GM10248 (cell line): Measurements from ENCODE around the gene RPS6KL1.

Experiments used
- CTCF ChIA-PET: fragments of 300-600 bp; sonication (Branson Sonifier 250); formaldehyde crosslinking; extraction: SDS; loops from one replicate; lab custom pipeline; 2021; ENCODE audit warnings: antibody characterized with exemption; lab: Yijun Ruan, JAX
- POLR2A ChIA-PET: fragments of 350-650 bp; sonication (Branson Sonifier 250); formaldehyde crosslinking; extraction: SDS; loops from one replicate; lab custom pipeline; 2020; ENCODE audit warnings: antibody characterized with exemption; lab: Yijun Ruan, JAX
- DNase-seq: peaks from one replicate; pipeline ENCODE4 v3.0.0; 2012; ENCODE audit errors: extremely low spot score
- CTCF ChIP-seq: IDR thresholded peaks from 2 replicates; pipeline ENCODE4 v1.5.1; 2012; ENCODE audit warnings: mild to moderate bottlenecking, low read depth; ENCODE audit errors: extremely low read depth, missing control alignments, control extremely low read depth

RPS6KL1 gene

DNA sequence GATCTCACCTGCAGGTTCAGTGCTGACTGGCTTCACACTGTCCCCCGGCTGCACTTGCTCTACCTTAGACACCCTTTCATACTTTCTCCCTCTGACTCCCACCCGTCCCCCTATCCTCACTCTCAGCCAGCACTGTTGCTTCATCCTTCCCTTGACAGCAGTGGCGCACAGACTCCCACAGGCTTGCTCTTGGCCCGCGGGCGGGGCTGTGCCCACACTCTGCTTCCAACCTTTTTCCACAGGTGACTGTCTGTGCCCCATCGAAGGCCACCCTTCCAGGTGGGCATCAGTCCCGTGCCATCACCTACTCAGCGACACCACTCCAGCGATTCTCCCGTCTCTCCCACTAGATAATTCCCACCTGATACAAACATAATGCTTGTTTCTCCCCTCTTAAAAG is 1.0 kb upstream of the RPS6KL1 start:
- CTCF ChIA-PET = interaction anchor here (1.2 to 8.4 kb wide), 6 partner anchors 14 to 164 kb away, joined by 3 to 81 read pairs (median 6); no protein-coding TSS in a partner anchor
- TF ChIP-seq CTCF = no peak
- DNase-seq = no peak
- POLR2A ChIA-PET = no interaction called here

GRCh38 chr14:74921987-74922751 is 891 bp downstream of the RPS6KL1 start:
- ChIA-PET POLR2A (interaction anchor here (0.5 kb wide), 1 partner anchor 378 kb away, joined by 8 read pairs; no protein-coding TSS in a partner anchor), CTCF (interaction anchor here (1.1 to 8.4 kb wide), 12 partner anchors 9 to 373 kb away, joined by 3 to 81 read pairs (median 4); no protein-coding TSS in a partner anchor)
- no peak for DNase-seq
- TF ChIP-seq CTCF = no peak

GRCh38 chr14:74921053-74921620 is 1.9 kb downstream of the RPS6KL1 start:
- POLR2A ChIA-PET = interaction anchor here (0.6 kb wide), 1 partner anchor 335 kb away, joined by 4 read pairs; no protein-coding TSS in a partner anchor
- CTCF ChIA-PET = interaction anchor here (0.7 to 8.4 kb wide), 9 partner anchors 10 to 168 kb away, joined by 3 to 81 read pairs (median 5); no protein-coding TSS in a partner anchor
- TF ChIP-seq CTCF = no peak

GRCh38 chr14:74920281-74920680 is 2.8 kb downstream of the RPS6KL1 start:
- CTCF ChIA-PET = interaction anchor here (0.7 to 8.4 kb wide), 6 partner anchors 11 to 311 kb away, joined by 3 to 81 read pairs (median 4); no protein-coding TSS in a partner anchor
- POLR2A ChIA-PET = no interaction called here
- TF ChIP-seq CTCF = no peak
- DNase-seq = no peak

More at GRCh38 chr14:74921053-74921620, 1.9 kb downstream of the RPS6KL1 start:
- no peak for DNase-seq

GRCh38 chr14:74919421-74920165 is 3.5 kb downstream of the RPS6KL1 start:
- TF ChIP-seq CTCF = no peak
- no peak for DNase-seq
- ChIA-PET POLR2A (no interaction called here), CTCF (interaction anchor here (1.2 to 8.4 kb wide), 3 partner anchors 13 to 311 kb away, joined by 3 to 81 read pairs (median 3); no protein-coding TSS in a partner anchor)

DNA sequence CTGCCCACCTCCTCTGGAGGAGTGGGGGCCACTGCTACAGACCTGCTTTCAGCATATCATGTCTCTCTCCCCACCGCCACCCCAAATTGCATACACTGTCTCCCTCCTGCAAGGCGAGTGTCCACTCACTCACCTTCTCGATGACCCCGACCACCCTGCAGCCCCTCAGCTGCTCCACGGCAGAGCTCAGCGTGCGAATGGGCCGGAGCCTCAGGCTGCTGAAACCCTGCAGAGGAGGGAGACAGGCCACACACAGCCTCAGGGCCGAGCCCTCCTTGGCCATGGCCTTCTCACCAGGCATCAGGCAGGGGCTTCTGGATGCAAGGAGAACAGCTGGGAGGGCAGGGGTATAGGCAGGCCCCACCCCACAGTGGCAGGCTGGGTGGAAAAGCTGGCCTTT is 4.7 kb downstream of the RPS6KL1 start:
- CTCF ChIA-PET = interaction anchor here (1.3 to 2.8 kb wide), 4 partner anchors 12 to 58 kb away, joined by 3 to 33 read pairs (median 10); no protein-coding TSS in a partner anchor
- POLR2A ChIA-PET = no interaction called here
- DNase-seq = no peak
- no peak for TF ChIP-seq CTCF
